Natural killer cell (primary cell): Measurements from ENCODE around the gene DDX56. TPM values are rescaled to one million over a fixed set of nuclear protein-coding genes. Genes with fewer than 3 reads are reported as not detected.

Experiments
- ATAC-seq, 3 donors: fragments of 150-1000 bp in 2 of 3; fragments of 200-7000 bp in 1 of 3; cut with Tn5 transposase; 1 replicate in 1 of 3; 2 replicates in 2 of 3; pipeline ENCODE4 v1.10.0; 2021; ENCODE audit warnings: mild to moderate bottlenecking in 2 of 3, moderate library complexity in 2 of 3
- DNase-seq, 2 donors: peaks; one replicate each; pipeline versions ENCODE4 v3.0.0 to v3.0.0-alpha.2; 2013 to 2021; ENCODE audit warnings: mixed read lengths in 1 of 2
- H3K27ac ChIP-seq: one replicate; pipeline ENCODE4 v1.5.1; 2013; ENCODE audit warnings: mild to moderate bottlenecking, low read length
- H3K27me3 ChIP-seq: one replicate; pipeline ENCODE4 v1.6.1; 2013; ENCODE audit warnings: low read length; ENCODE audit not compliant: control insufficient read depth, insufficient read depth
- H3K36me3 ChIP-seq: one replicate; pipeline ENCODE4 v1.6.1; 2013; ENCODE audit warnings: low read length; ENCODE audit not compliant: control insufficient read depth, insufficient read depth
- H3K4me1 ChIP-seq: one replicate; pipeline ENCODE4 v1.6.1; 2013; ENCODE audit warnings: low read length; ENCODE audit not compliant: control insufficient read depth, insufficient read depth
- H3K4me3 ChIP-seq: one replicate; pipeline ENCODE4 v1.5.1; 2013; ENCODE audit warnings: low read length
- H3K9me3 ChIP-seq: one replicate; pipeline ENCODE4 v1.6.1; 2013; ENCODE audit warnings: low read length; ENCODE audit not compliant: control insufficient read depth, insufficient read depth
- H3K27ac Mint-ChIP-seq, 2 donors: one replicate each; pipeline ENCODE4 v1.8.0; 2022; ENCODE audit warnings: mild to moderate bottlenecking in 2 of 2, mixed read lengths in 2 of 2, moderate library complexity in 1 of 2
- H3K27me3 Mint-ChIP-seq, 2 donors: one replicate each; pipeline ENCODE4 v1.8.0; 2022; ENCODE audit warnings: low read depth in 2 of 2, mixed read lengths in 2 of 2
- H3K36me3 Mint-ChIP-seq: one replicate; pipeline ENCODE4 v1.8.0; 2022; ENCODE audit warnings: mixed read lengths
- H3K4me1 Mint-ChIP-seq, 2 donors: one replicate each; pipeline ENCODE4 v1.8.0; 2022; ENCODE audit warnings: mixed read lengths in 2 of 2
- H3K4me3 Mint-ChIP-seq: one replicate; pipeline ENCODE4 v1.8.0; 2022; ENCODE audit warnings: mild to moderate bottlenecking, moderate library complexity, mixed read lengths
- H3K9me3 Mint-ChIP-seq, 2 donors: one replicate each; pipeline ENCODE4 v1.8.0; 2022; ENCODE audit warnings: mixed read lengths in 2 of 2
- WGBS: methylation state at CpG from one replicate; pipeline ENCODE4 v1.1.7; 2013; ENCODE audit warnings: missing lambda C conversion rate; ENCODE audit not compliant: insufficient coverage; 5-methylcytosine and 5-hydroxymethylcytosine counted together
- intact Hi-C: fragments of 100-400 bp; cut with micrococcal nuclease; formaldehyde crosslinking; loops from one replicate; pipeline ENCODE4 v1.14.2; 2022
- total RNA-seq, 4 donors: library from RNA; stranded (reverse); fragments of 120-200 nt in 1 of 4; gene quantifications; one replicate each; pipeline versions ENCODE4 v1.2.3 to v1.2.4, GENCODE V29; 2013 to 2022
- TF ChIP-seq, protein P1 (sequence below): fragments of 200-600 bp; IDR thresholded peaks from one replicate; pipeline ENCODE4 v1.8.0; 2022; ENCODE audit warnings: antibody characterized with exemption

Gene DDX56
- total RNA-seq, 3 donors from 2014 or later (not counting 1 experiment from before 2014, with no cell fraction given) = 67.8 to 85.5 (median 84.5) TPM

DNA sequence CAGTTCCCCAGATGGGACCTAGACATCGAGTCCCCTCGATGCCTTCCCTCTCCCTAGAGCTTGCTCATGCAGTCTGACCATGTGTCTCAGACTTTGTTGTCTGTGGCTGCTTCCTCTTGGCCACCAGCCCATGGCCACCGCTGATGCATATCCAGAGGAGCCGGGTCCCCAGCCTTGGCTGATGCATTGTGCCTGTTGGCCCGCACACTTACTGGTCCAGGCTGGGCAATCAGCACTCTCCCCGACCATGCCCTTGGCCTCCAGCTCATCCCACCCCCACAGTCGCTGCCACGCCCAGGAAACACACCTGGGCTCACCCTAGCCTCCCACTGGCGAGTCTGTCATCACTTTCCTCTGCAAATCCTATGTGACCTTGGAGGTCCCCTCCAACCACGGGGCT, 42.7 kb downstream of the DDX56 start:
- intact Hi-C loops = no loop called here
- Histone ChIP-seq H3K27ac (no peak overlapping the region), H3K27me3 (no peaks in the 10 kb centered on the region), H3K9me3 (peaks cover 5% of the 10 kb centered on the region), H3K36me3 (no peaks in the 10 kb centered on the region), H3K4me3 (no peak overlapping the region), H3K4me1 (no peaks in the 10 kb centered on the region)
- Mint-ChIP-seq H3K4me1 (no peaks in the 10 kb centered on the region), H3K36me3 (no peaks in the 10 kb centered on the region), H3K27me3 (no peaks in the 10 kb centered on the region), H3K9me3 (peaks cover 0 to 2% of the 10 kb centered on the region in 2 donors), H3K27ac (no peak overlapping the region), H3K4me3 (no peak overlapping the region)
- TF ChIP-seq, protein P1, sequence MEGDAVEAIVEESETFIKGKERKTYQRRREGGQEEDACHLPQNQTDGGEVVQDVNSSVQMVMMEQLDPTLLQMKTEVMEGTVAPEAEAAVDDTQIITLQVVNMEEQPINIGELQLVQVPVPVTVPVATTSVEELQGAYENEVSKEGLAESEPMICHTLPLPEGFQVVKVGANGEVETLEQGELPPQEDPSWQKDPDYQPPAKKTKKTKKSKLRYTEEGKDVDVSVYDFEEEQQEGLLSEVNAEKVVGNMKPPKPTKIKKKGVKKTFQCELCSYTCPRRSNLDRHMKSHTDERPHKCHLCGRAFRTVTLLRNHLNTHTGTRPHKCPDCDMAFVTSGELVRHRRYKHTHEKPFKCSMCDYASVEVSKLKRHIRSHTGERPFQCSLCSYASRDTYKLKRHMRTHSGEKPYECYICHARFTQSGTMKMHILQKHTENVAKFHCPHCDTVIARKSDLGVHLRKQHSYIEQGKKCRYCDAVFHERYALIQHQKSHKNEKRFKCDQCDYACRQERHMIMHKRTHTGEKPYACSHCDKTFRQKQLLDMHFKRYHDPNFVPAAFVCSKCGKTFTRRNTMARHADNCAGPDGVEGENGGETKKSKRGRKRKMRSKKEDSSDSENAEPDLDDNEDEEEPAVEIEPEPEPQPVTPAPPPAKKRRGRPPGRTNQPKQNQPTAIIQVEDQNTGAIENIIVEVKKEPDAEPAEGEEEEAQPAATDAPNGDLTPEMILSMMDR = no peak
- DNase-seq (no peak), ATAC-seq (no peak)
- 75% methylated on average over 10 of the region's 10 CpGs for WGBS

DNA sequence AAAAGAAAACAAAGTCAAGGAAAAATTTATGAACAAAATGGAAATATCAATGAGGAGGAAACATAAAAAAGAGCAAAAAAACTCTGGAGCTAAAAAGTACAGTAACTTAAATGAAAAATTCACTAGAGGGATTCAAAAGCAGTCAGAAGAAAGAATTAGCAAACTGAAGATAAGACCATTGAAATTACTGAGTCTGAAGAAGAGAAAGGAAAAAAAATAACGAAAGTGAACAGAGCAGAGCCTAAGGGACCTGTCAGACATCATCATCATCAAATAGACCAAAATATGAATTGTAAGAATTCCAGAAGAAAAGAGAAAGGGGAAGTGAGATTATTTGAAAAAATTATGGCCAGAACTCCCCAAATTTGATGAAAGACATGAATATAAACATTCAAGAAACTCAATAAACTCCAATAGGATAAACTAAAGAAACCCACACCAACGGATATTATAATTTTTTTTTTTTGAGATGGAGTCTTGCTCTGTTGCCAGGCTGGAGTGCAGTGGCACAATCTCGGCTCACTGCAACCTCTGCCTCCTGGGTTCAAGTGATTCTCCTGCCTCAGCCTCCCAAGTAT, 48.8 kb downstream of the DDX56 start:
- no CpG with 5 or more reads among the region's 3 CpGs for WGBS
- Mint-ChIP-seq H3K36me3 (peaks cover 11% of the 10 kb centered on the region), H3K4me1 (no peaks in the 10 kb centered on the region), H3K4me3 (no peak overlapping the region), H3K27ac (no peak overlapping the region), H3K9me3 (peaks cover 2 to 7% of the 10 kb centered on the region in 2 donors), H3K27me3 (peaks cover 6 to 9% of the 10 kb centered on the region in 2 donors)
- TF ChIP-seq, protein P1 = no peak
- H3K27ac ChIP-seq = no peak overlapping the region
- H3K4me3 ChIP-seq = no peak overlapping the region
- H3K36me3 ChIP-seq = no peaks in the 10 kb centered on the region
- no peaks in the 10 kb centered on the region for H3K4me1 ChIP-seq
- intact Hi-C loops = no loop called here
- ATAC-seq (no peak), DNase-seq (no peak)
- H3K9me3 ChIP-seq = peaks cover 16% of the 10 kb centered on the region
- no peaks in the 10 kb centered on the region for H3K27me3 ChIP-seq

DNA sequence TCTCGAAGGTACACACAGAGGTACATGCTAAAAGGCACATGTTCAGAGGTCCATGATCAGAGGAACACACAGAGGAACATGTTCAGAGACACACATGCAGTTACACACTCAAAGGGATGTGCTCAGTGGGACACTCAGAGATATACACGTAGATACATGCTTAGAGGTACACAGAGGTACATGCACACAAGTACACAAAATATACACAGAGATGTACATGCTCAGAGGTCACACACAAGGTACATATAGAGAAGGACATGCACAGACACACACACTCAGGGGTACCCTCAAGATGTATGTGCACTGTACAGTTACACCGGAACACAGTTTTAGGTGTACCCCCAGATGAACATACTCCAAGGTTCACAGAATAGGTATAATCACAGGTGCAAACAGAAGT, 51.4 kb downstream of the DDX56 start:
- intact Hi-C loops = no loop called here
- H3K36me3 Mint-ChIP-seq = peaks cover 11% of the 10 kb centered on the region
- DNase-seq (no peak), ATAC-seq (no peak)
- H3K9me3 Mint-ChIP-seq = peaks cover 0 to 7% of the 10 kb centered on the region in 2 donors
- TF ChIP-seq, protein P1 = no peak
- Histone ChIP-seq H3K4me3 (no peak overlapping the region), H3K9me3 (peaks cover 16% of the 10 kb centered on the region), H3K27ac (no peak overlapping the region), H3K27me3 (no peaks in the 10 kb centered on the region), H3K4me1 (no peaks in the 10 kb centered on the region), H3K36me3 (no peaks in the 10 kb centered on the region)
- 91% methylated on average over 3 of the region's 3 CpGs for WGBS
- peaks cover 6 to 9% of the 10 kb centered on the region in 2 donors for H3K27me3 Mint-ChIP-seq
- no peaks in the 10 kb centered on the region for H3K4me1 Mint-ChIP-seq
- H3K27ac Mint-ChIP-seq = no peak overlapping the region
- H3K4me3 Mint-ChIP-seq = no peak overlapping the region
